ENCODE data around the gene OASL. TPM values are rescaled to one million over a fixed set of nuclear protein-coding genes. Genes with fewer than 3 reads are reported as not detected.

The OASL gene
- polyA plus RNA-seq, 3 donors = 9.9 to 14.9 (median 13.4) TPM

- WGBS (ENCODE audit: insufficient coverage) = 81% methylated on average over 6 of the region's 9 CpGs
- Histone ChIP-seq H4K20me1 (ENCODE audit: insufficient read depth, low read length) (no peaks in the 10 kb centered on the region), H3K4me3 (replicated peaks in 1 of 3; ENCODE audit: low read depth in 2 of 3, low read length in 3 of 3) (no peak overlapping the region), H3K9me3 (replicated peaks in 1 of 2; ENCODE audit: control insufficient read depth in 1 of 2, insufficient read depth in 1 of 2, low read length in 2 of 2) (no peaks in the 10 kb centered on the region), H2AFZ (ENCODE audit: insufficient read depth, low read depth, low read length, poor library complexity, severe bottlenecking) (no peak overlapping the region), H3K79me2 (ENCODE audit: insufficient read depth, low read length) (no peaks in the 10 kb centered on the region), H3K27me3 (ENCODE audit: control insufficient read depth in 2 of 2, insufficient read depth in 2 of 2, low read length in 2 of 2) (no peaks in the 10 kb centered on the region), H3K36me3 (replicated peaks in 1 of 2; ENCODE audit: control insufficient read depth in 1 of 2, insufficient read depth in 2 of 2, low read length in 2 of 2) (peaks cover 6 to 14% of the 10 kb centered on the region in 2 donors), H3K9ac (ENCODE audit: insufficient read depth, low read length, poor library complexity, severe bottlenecking) (no peak overlapping the region), H3K27ac (ENCODE audit: low read depth in 1 of 2, low read length in 2 of 2) (no peak overlapping the region), H3K4me1 (ENCODE audit: control insufficient read depth in 1 of 2, insufficient read depth in 2 of 2, low read length in 2 of 2) (no peaks in the 10 kb centered on the region), H3K4me2 (replicated peaks; ENCODE audit: extremely low read depth, low read length, poor library complexity, severe bottlenecking) (no peak overlapping the region)
- H3K27me3 Mint-ChIP-seq (ENCODE audit: low read depth in 3 of 3) = peaks cover 0 to 9% (median 6%) of the 10 kb centered on the region in 3 donors
- DNase-seq = no peak
- TF ChIP-seq, protein P1, sequence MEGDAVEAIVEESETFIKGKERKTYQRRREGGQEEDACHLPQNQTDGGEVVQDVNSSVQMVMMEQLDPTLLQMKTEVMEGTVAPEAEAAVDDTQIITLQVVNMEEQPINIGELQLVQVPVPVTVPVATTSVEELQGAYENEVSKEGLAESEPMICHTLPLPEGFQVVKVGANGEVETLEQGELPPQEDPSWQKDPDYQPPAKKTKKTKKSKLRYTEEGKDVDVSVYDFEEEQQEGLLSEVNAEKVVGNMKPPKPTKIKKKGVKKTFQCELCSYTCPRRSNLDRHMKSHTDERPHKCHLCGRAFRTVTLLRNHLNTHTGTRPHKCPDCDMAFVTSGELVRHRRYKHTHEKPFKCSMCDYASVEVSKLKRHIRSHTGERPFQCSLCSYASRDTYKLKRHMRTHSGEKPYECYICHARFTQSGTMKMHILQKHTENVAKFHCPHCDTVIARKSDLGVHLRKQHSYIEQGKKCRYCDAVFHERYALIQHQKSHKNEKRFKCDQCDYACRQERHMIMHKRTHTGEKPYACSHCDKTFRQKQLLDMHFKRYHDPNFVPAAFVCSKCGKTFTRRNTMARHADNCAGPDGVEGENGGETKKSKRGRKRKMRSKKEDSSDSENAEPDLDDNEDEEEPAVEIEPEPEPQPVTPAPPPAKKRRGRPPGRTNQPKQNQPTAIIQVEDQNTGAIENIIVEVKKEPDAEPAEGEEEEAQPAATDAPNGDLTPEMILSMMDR (IDR thresholded peaks at IDR 0.05) = no peak
- H3K4me1 Mint-ChIP-seq = peaks cover 1% of the 10 kb centered on the region
- peaks cover 0 to 6% (median 0%) of the 10 kb centered on the region in 7 donors for H3K9me3 Mint-ChIP-seq
- no peak overlapping the region for H3K4me3 Mint-ChIP-seq
- H3K27ac Mint-ChIP-seq = no peak overlapping the region
- peaks cover 3 to 12% of the 10 kb centered on the region in 2 donors for H3K36me3 Mint-ChIP-seq
- intact Hi-C loops (cut with micrococcal nuclease) = no loop called here
Observed at GRCh38 chr12:120997448-120997847, 41.6 kb downstream of the OASL start.

- WGBS (ENCODE audit: insufficient coverage) = 97% methylated on average over 7 of the region's 11 CpGs
Observed at GRCh38 chr12:120996133-120996746, 42.8 kb downstream of the OASL start.

More at GRCh38 chr12:120996133-120996746, 42.8 kb downstream of the OASL start:
- H3K27ac Mint-ChIP-seq = no peak overlapping the region
- peaks cover 0 to 1% of the 10 kb centered on the region in 2 donors for H3K36me3 Mint-ChIP-seq
- DNase-seq = no peak
- no peak overlapping the region for H3K4me2 ChIP-seq (replicated peaks; ENCODE audit: extremely low read depth, low read length, poor library complexity, severe bottlenecking)
- no peak overlapping the region for H3K4me3 ChIP-seq (replicated peaks in 1 of 3; ENCODE audit: low read depth in 2 of 3, low read length in 3 of 3)
- no peaks in the 10 kb centered on the region for H3K27me3 ChIP-seq (ENCODE audit: control insufficient read depth in 2 of 2, insufficient read depth in 2 of 2, low read length in 2 of 2)
- peaks cover 0 to 9% (median 5%) of the 10 kb centered on the region in 3 donors for H3K27me3 Mint-ChIP-seq (ENCODE audit: low read depth in 3 of 3)
- H3K4me3 Mint-ChIP-seq = no peak overlapping the region
- H3K27ac ChIP-seq (ENCODE audit: low read depth in 1 of 2, low read length in 2 of 2) = no peak overlapping the region
- H4K20me1 ChIP-seq (ENCODE audit: insufficient read depth, low read length) = no peaks in the 10 kb centered on the region
- H3K9ac ChIP-seq (ENCODE audit: insufficient read depth, low read length, poor library complexity, severe bottlenecking) = no peak overlapping the region
- intact Hi-C loops (cut with micrococcal nuclease) = no loop called here
- H3K79me2 ChIP-seq (ENCODE audit: insufficient read depth, low read length) = no peaks in the 10 kb centered on the region
- TF ChIP-seq, protein P1 (IDR thresholded peaks at IDR 0.05) = no peak
- no peaks in the 10 kb centered on the region for H3K4me1 ChIP-seq (ENCODE audit: control insufficient read depth in 1 of 2, insufficient read depth in 2 of 2, low read length in 2 of 2)
- peaks cover 1% of the 10 kb centered on the region for H3K4me1 Mint-ChIP-seq
- H3K9me3 ChIP-seq (replicated peaks in 1 of 2; ENCODE audit: control insufficient read depth in 1 of 2, insufficient read depth in 1 of 2, low read length in 2 of 2) = no peaks in the 10 kb centered on the region
- H3K36me3 ChIP-seq (replicated peaks in 1 of 2; ENCODE audit: control insufficient read depth in 1 of 2, insufficient read depth in 2 of 2, low read length in 2 of 2) = peaks cover 0 to 2% of the 10 kb centered on the region in 2 donors
- H3K9me3 Mint-ChIP-seq = peaks cover 0 to 6% (median 0%) of the 10 kb centered on the region in 7 donors
- H2AFZ ChIP-seq (ENCODE audit: insufficient read depth, low read depth, low read length, poor library complexity, severe bottlenecking) = no peak overlapping the region

Data from CD14-positive monocyte (primary cell).